SK-N-SH (cell line): ENCODE results near the gene NFX1.

Experiments
- CHD2 ChIP-seq: fragments of 150-350 bp; IDR thresholded peaks from 2 replicates; pipeline ENCODE4 v1.6.1; 2018; ENCODE audit warnings: low read length; ENCODE audit not compliant: partially characterized antibody
- EP300 ChIP-seq, 2 experiments: IDR thresholded peaks; 2 replicates each; pipeline versions ENCODE4 v1.4.0 to v1.6.1; 2012; ENCODE audit warnings: borderline replicate concordance in 1 of 2, low read depth in 1 of 2, low read length in 1 of 2
- EZH2phosphoT487 ChIP-seq: fragments of 200-600 bp; sonication (generic); IDR thresholded peaks from 2 replicates; pipeline ENCODE4 v1.6.1; 2017; ENCODE audit warnings: low read depth, mixed run types, mild to moderate bottlenecking, antibody characterized with exemption, moderate library complexity, borderline replicate concordance
- MAX ChIP-seq: IDR thresholded peaks from 2 replicates; pipeline ENCODE4 v1.4.0; 2012; ENCODE audit warnings: low read depth
- MEF2A ChIP-seq: IDR thresholded peaks from 2 replicates; pipeline ENCODE4 v1.4.0; 2012; ENCODE audit warnings: low read depth, borderline replicate concordance
- POLR2AphosphoS5 ChIP-seq: IDR thresholded peaks from 2 replicates; pipeline ENCODE4 v1.6.1; 2012; ENCODE audit warnings: low read depth, low read length
- RAD21 ChIP-seq: IDR thresholded peaks from 2 replicates; pipeline ENCODE4 v1.6.1; 2012; ENCODE audit warnings: mild to moderate bottlenecking, low read length
- SMC3 ChIP-seq: IDR thresholded peaks from 2 replicates; pipeline ENCODE4 v1.6.1; 2012; ENCODE audit warnings: low read depth, low read length, improper control_type of control experiment
- TAF1 ChIP-seq: IDR thresholded peaks from 2 replicates; pipeline ENCODE4 v1.6.1; 2012; ENCODE audit warnings: low read depth, mild to moderate bottlenecking, low read length, moderate library complexity, borderline replicate concordance
- TF ChIP-seq, protein P1 (sequence below): fragments of 200-600 bp; sonication (generic); IDR thresholded peaks from 2 replicates; pipeline ENCODE4 v1.6.1; 2017; ENCODE audit warnings: antibody characterized with exemption, mild to moderate bottlenecking, moderate library complexity
- TF ChIP-seq, protein P2 (sequence below): fragments of 150-350 bp; IDR thresholded peaks from 2 replicates; pipeline ENCODE4 v1.6.1; 2016; ENCODE audit warnings: mild to moderate bottlenecking, low read depth, low read length
- TF ChIP-seq, protein P3 (sequence below): fragments of 150-350 bp; IDR thresholded peaks from 2 replicates; pipeline ENCODE4 v1.6.1; 2017; ENCODE audit warnings: antibody characterized with exemption, low read length, low read depth, borderline replicate concordance

GRCh38 chr9:33242609-33243134, 47.6 kb upstream of the NFX1 start:
- TF ChIP-seq, protein P1, sequence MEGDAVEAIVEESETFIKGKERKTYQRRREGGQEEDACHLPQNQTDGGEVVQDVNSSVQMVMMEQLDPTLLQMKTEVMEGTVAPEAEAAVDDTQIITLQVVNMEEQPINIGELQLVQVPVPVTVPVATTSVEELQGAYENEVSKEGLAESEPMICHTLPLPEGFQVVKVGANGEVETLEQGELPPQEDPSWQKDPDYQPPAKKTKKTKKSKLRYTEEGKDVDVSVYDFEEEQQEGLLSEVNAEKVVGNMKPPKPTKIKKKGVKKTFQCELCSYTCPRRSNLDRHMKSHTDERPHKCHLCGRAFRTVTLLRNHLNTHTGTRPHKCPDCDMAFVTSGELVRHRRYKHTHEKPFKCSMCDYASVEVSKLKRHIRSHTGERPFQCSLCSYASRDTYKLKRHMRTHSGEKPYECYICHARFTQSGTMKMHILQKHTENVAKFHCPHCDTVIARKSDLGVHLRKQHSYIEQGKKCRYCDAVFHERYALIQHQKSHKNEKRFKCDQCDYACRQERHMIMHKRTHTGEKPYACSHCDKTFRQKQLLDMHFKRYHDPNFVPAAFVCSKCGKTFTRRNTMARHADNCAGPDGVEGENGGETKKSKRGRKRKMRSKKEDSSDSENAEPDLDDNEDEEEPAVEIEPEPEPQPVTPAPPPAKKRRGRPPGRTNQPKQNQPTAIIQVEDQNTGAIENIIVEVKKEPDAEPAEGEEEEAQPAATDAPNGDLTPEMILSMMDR, result no peak
- TF ChIP-seq RAD21 (no peak), EP300 (IDR thresholded peaks at IDR 0.05; ENCODE audit: borderline replicate concordance in 1 of 2, low read depth in 1 of 2, low read length in 1 of 2) (no peak), MEF2A (no peak), TAF1 (no peak), CHD2 (no peak), EZH2phosphoT487 (no peak), POLR2AphosphoS5 (no peak), SMC3 (no peak), MAX (no peak)
- TF ChIP-seq, protein P2, sequence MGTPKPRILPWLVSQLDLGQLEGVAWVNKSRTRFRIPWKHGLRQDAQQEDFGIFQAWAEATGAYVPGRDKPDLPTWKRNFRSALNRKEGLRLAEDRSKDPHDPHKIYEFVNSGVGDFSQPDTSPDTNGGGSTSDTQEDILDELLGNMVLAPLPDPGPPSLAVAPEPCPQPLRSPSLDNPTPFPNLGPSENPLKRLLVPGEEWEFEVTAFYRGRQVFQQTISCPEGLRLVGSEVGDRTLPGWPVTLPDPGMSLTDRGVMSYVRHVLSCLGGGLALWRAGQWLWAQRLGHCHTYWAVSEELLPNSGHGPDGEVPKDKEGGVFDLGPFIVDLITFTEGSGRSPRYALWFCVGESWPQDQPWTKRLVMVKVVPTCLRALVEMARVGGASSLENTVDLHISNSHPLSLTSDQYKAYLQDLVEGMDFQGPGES, result no peak
- TF ChIP-seq, protein P3, sequence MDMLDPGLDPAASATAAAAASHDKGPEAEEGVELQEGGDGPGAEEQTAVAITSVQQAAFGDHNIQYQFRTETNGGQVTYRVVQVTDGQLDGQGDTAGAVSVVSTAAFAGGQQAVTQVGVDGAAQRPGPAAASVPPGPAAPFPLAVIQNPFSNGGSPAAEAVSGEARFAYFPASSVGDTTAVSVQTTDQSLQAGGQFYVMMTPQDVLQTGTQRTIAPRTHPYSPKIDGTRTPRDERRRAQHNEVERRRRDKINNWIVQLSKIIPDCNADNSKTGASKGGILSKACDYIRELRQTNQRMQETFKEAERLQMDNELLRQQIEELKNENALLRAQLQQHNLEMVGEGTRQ, result no peak
